RWPE2 (cell line): ENCODE data around the gene FBXO9.

Experiments
- ATAC-seq: fragments of 200-7000 bp; cut with Tn5 transposase; 3 replicates; pipeline ENCODE4 v1.9.1; 2021; ENCODE audit warnings: low read depth
- DNase-seq: peaks from one replicate; pipeline ENCODE4 v3.0.0-alpha.2; 2020; ENCODE audit warnings: low spot score
- H3K27ac ChIP-seq: fragments of 450-650 bp; 2 replicates; pipeline ENCODE4 v1.5.1; 2017; ENCODE audit warnings: mild to moderate bottlenecking; ENCODE audit not compliant: poor library complexity, severe bottlenecking
- H3K27me3 ChIP-seq: fragments of 250-450 bp; sonication (Bioruptor Pico); 2 replicates; pipeline ENCODE4 v1.5.1; 2021; ENCODE audit warnings: mild to moderate bottlenecking, moderate library complexity; ENCODE audit not compliant: insufficient read depth, poor library complexity, severe bottlenecking
- H3K36me3 ChIP-seq: fragments of 250-450 bp; sonication (Bioruptor Pico); 2 replicates; pipeline ENCODE4 v1.5.1; 2020; ENCODE audit warnings: low read depth, mild to moderate bottlenecking, moderate library complexity
- H3K4me1 ChIP-seq: fragments of 250-450 bp; sonication (Bioruptor Pico); 2 replicates; pipeline ENCODE4 v1.5.1; 2021; ENCODE audit warnings: mild to moderate bottlenecking, moderate library complexity; ENCODE audit not compliant: insufficient read depth, poor library complexity, severe bottlenecking
- H3K4me3 ChIP-seq: fragments of 250-450 bp; sonication (Bioruptor Pico); 2 replicates; pipeline ENCODE4 v1.5.1; 2021; ENCODE audit warnings: mild to moderate bottlenecking, moderate library complexity; ENCODE audit not compliant: severe bottlenecking
- H3K9me3 ChIP-seq: fragments of 250-450 bp; sonication (Bioruptor Pico); 2 replicates; pipeline ENCODE4 v1.5.1; 2021; ENCODE audit warnings: mild to moderate bottlenecking, moderate library complexity; ENCODE audit not compliant: severe bottlenecking
- TF ChIP-seq, protein P1 (sequence below): fragments of 450-650 bp; IDR thresholded peaks from one replicate; pipeline ENCODE4 v1.5.1; 2017; ENCODE audit warnings: mild to moderate bottlenecking, moderate library complexity; ENCODE audit not compliant: poor library complexity, severe bottlenecking

FBXO9 gene

GRCh38 chr6:53080813-53081212, 15.6 kb downstream of the FBXO9 start:
- Histone ChIP-seq H3K4me3 (no peak overlapping the region), H3K9me3 (no peaks in the 10 kb centered on the region), H3K36me3 (peaks cover 99% of the 10 kb centered on the region), H3K27me3 (no peaks in the 10 kb centered on the region), H3K27ac (no peak overlapping the region), H3K4me1 (no peaks in the 10 kb centered on the region)
- TF ChIP-seq, protein P1, sequence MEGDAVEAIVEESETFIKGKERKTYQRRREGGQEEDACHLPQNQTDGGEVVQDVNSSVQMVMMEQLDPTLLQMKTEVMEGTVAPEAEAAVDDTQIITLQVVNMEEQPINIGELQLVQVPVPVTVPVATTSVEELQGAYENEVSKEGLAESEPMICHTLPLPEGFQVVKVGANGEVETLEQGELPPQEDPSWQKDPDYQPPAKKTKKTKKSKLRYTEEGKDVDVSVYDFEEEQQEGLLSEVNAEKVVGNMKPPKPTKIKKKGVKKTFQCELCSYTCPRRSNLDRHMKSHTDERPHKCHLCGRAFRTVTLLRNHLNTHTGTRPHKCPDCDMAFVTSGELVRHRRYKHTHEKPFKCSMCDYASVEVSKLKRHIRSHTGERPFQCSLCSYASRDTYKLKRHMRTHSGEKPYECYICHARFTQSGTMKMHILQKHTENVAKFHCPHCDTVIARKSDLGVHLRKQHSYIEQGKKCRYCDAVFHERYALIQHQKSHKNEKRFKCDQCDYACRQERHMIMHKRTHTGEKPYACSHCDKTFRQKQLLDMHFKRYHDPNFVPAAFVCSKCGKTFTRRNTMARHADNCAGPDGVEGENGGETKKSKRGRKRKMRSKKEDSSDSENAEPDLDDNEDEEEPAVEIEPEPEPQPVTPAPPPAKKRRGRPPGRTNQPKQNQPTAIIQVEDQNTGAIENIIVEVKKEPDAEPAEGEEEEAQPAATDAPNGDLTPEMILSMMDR, result no peak
- DNase-seq (no peak), ATAC-seq (no peak)

DNA sequence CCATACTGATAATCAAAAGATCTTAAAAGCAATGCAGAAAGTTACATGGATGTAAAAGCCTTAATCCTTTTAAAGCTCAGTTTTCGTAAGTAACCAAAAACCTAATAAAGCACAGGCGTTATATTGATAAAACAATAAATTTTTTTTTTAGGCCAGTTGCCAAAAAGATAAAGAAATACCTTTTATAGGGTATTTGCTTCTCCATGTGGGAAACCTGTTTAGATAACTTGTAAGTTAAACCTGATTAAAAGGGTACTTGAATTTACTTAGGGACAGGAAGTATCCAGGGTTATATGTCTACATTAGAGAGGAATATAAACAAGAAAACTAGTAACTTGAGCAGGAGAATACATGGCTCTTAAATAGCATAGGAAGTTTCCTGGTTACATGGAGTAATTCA, 21.1 kb downstream of the FBXO9 start:
- no peaks in the 10 kb centered on the region for H3K9me3 ChIP-seq
- H3K27ac ChIP-seq, result no peak overlapping the region
- DNase-seq (no peak), ATAC-seq (no peak)
- H3K27me3 ChIP-seq, result no peaks in the 10 kb centered on the region
- TF ChIP-seq, protein P1, result no peak
- H3K36me3 ChIP-seq, result peaks cover 86% of the 10 kb centered on the region
- H3K4me3 ChIP-seq, result no peak overlapping the region
- no peaks in the 10 kb centered on the region for H3K4me1 ChIP-seq

- ATAC-seq, result no peak
- no peak overlapping the region for H3K4me3 ChIP-seq
Observed at GRCh38 chr6:53089948-53090347, 24.7 kb downstream of the FBXO9 start.

GRCh38 chr6:53090576-53090975, 25.4 kb downstream of the FBXO9 start:
- no peak overlapping the region for H3K27ac ChIP-seq
- H3K4me1 ChIP-seq, result no peaks in the 10 kb centered on the region
- no peak for DNase-seq
- no peaks in the 10 kb centered on the region for H3K27me3 ChIP-seq
- ATAC-seq, result no peak
- peaks cover 86% of the 10 kb centered on the region for H3K36me3 ChIP-seq
- H3K4me3 ChIP-seq, result no peak overlapping the region
- TF ChIP-seq, protein P1, result no peak
- no peaks in the 10 kb centered on the region for H3K9me3 ChIP-seq

More at GRCh38 chr6:53089948-53090347, 24.7 kb downstream of the FBXO9 start:
- TF ChIP-seq, protein P1, result no peak
- Histone ChIP-seq H3K4me1 (no peaks in the 10 kb centered on the region), H3K9me3 (no peaks in the 10 kb centered on the region), H3K36me3 (peaks cover 86% of the 10 kb centered on the region), H3K27me3 (no peaks in the 10 kb centered on the region), H3K27ac (no peak overlapping the region)
- DNase-seq, result no peak

GRCh38 chr6:53095270-53095669, 30.1 kb downstream of the FBXO9 start:
- H3K9me3 ChIP-seq, result no peaks in the 10 kb centered on the region
- no peaks in the 10 kb centered on the region for H3K4me1 ChIP-seq
- peaks cover 82% of the 10 kb centered on the region for H3K36me3 ChIP-seq
- no peak overlapping the region for H3K27ac ChIP-seq
- no peak for DNase-seq
- H3K27me3 ChIP-seq, result no peaks in the 10 kb centered on the region
- no peak for ATAC-seq
- no peak overlapping the region for H3K4me3 ChIP-seq
- TF ChIP-seq, protein P1, result no peak
